GM12892 (cell line): Measurements from ENCODE around the gene ADISSP.

ENCODE experiments used
- POLR2A ChIP-seq: IDR thresholded peaks from 2 replicates; pipeline ENCODE4 v1.6.1; 2011; ENCODE audit warnings: low read depth, low read length, control low read depth
- POLR2AphosphoS5 ChIP-seq: IDR thresholded peaks from 2 replicates; pipeline ENCODE4 v1.6.1; 2011; ENCODE audit warnings: low read depth, low read length, control low read depth

DNA sequence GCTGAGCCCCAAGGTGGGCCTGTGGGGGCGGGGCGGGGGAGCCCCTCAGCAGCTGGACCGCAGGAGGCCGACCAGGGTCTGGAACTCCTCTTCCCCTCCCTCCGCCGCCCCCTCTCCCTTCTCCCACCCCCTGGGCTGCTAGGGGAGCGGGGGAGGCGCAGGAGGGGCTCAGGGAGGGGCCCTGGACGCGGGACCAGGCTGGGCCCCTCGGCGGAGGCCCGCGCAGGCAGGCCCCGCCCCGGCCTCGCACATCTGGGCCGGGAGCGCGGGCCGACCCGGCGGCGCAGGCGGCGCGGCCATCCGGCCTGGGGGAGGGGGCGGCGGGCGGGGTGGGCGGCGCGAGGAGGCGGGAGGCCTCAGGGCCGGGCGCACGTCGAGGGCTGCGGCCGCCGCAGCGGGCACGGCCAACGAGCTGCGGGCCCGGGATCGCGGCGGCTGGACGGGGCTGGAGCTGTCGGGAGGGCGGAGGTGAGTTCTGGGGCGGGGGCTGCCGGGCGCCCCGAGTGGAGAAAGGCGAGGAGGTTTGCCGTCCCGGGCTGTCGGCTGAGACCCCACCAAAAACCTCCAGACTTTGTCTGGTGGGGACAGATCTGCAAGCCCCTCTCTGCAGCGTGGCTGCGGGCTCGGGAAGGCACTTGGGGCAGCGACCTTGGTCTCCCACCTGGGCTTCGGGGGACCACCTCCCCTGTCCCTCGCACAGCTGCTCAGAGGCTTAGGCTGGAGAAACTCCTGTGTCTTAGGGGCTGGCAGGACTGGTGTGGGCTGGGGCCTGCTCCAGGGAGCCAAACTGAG is 35.0 kb downstream of the ADISSP start, which contains the start of gene HSPA12B:
- TF ChIP-seq POLR2AphosphoS5 (no peak), POLR2A (no peak)
